Measurements from ENCODE around the gene CGNL1.

Gene CGNL1

DNA sequence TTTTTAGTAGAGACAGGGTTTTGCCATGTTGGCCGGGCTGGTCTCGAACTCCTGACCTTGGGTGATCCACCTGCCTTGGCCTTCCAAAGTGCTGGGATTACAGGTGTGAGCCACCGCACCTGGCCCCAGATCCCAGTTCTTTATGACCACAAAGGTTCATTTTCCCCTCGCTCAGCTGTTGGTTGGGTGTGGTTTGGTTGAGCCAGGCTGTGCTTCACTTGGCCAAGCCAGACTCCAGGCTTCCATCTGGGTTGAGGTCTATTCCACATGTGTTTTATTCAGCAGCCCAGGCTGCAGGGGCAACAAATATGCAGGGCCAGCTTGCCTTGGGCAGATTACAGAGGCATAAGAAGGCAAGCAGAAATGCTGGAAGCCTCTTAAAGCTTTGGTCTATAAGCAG lies 13.7 kb downstream of the CGNL1 start:
- Histone ChIP-seq H3K79me2 (ENCODE audit: insufficient read depth, low read depth) (no peaks in the 10 kb centered on the region), H3K4me1 (ENCODE audit: low read depth, poor library complexity, severe bottlenecking) (no peaks in the 10 kb centered on the region), H3K4me2 (no peak overlapping the region), H2AFZ (ENCODE audit: low read depth) (no peak overlapping the region), H3K27ac (no peak overlapping the region), H4K20me1 (ENCODE audit: insufficient read depth) (no peaks in the 10 kb centered on the region), H3K4me3 (IDR thresholded peaks at IDR 0.05; ENCODE audit: insufficient read depth, low read depth, low read length) (no peak overlapping the region), H3K36me3 (ENCODE audit: insufficient read depth) (no peaks in the 10 kb centered on the region), H3K27me3 (ENCODE audit: insufficient read depth, low read depth) (no peaks in the 10 kb centered on the region), H3K9ac (no peak overlapping the region)
- TF ChIP-seq, protein P1, sequence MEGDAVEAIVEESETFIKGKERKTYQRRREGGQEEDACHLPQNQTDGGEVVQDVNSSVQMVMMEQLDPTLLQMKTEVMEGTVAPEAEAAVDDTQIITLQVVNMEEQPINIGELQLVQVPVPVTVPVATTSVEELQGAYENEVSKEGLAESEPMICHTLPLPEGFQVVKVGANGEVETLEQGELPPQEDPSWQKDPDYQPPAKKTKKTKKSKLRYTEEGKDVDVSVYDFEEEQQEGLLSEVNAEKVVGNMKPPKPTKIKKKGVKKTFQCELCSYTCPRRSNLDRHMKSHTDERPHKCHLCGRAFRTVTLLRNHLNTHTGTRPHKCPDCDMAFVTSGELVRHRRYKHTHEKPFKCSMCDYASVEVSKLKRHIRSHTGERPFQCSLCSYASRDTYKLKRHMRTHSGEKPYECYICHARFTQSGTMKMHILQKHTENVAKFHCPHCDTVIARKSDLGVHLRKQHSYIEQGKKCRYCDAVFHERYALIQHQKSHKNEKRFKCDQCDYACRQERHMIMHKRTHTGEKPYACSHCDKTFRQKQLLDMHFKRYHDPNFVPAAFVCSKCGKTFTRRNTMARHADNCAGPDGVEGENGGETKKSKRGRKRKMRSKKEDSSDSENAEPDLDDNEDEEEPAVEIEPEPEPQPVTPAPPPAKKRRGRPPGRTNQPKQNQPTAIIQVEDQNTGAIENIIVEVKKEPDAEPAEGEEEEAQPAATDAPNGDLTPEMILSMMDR (conservative IDR thresholded peaks at IDR 0.05; ENCODE audit: low read depth, low read length) = no peak

DNA sequence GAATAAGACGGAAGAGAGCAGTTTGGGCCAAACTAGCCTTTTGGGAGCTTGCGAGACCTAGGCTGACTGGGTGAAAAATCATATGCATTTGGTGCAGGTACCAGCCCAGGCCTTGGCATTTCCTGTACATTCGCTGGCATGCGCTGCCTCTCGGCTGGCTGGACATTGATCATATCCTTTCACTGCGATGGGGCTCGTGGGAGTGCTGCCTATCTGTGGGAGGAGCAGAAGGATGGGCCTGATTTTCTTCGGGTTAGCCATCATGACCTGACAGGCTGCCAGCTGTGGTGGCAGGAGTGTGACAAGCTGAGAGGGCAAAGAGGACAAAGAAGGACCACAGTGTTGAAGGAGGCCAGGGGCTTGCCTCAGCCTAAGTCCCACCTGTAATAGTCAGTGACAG lies 14.3 kb downstream of the CGNL1 start:
- Histone ChIP-seq H3K4me2 (no peak overlapping the region), H2AFZ (ENCODE audit: low read depth) (no peak overlapping the region), H3K79me2 (ENCODE audit: insufficient read depth, low read depth) (no peaks in the 10 kb centered on the region), H3K27ac (no peak overlapping the region), H3K36me3 (ENCODE audit: insufficient read depth) (no peaks in the 10 kb centered on the region), H3K4me3 (IDR thresholded peaks at IDR 0.05; ENCODE audit: insufficient read depth, low read depth, low read length) (no peak overlapping the region), H3K27me3 (ENCODE audit: insufficient read depth, low read depth) (no peaks in the 10 kb centered on the region), H3K9ac (no peak overlapping the region), H4K20me1 (ENCODE audit: insufficient read depth) (no peaks in the 10 kb centered on the region), H3K4me1 (ENCODE audit: low read depth, poor library complexity, severe bottlenecking) (no peaks in the 10 kb centered on the region)
- TF ChIP-seq, protein P1 (conservative IDR thresholded peaks at IDR 0.05; ENCODE audit: low read depth, low read length) = no peak

DNA sequence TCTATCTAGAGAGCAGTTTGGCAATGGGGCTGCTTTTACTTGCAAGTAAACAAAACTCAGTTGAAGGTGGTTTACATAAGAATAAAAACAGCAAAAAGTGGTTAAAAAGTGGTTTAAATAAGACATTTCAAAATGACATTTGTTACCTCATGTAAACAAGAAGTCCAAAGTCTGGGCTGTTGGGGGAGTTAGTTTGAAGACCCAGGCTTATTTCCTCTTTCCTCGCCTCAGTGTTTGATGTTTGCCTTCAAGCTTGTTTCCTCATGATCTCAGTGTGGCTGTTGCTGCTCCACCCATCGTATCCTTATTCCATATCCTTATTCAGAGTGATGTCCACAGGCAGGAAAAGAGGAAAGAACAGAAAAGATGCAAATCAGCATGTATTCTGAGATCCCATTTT lies 15.2 kb downstream of the CGNL1 start:
- H4K20me1 ChIP-seq (ENCODE audit: insufficient read depth) = no peaks in the 10 kb centered on the region
- TF ChIP-seq, protein P1 (conservative IDR thresholded peaks at IDR 0.05; ENCODE audit: low read depth, low read length) = no peak
- no peaks in the 10 kb centered on the region for H3K36me3 ChIP-seq (ENCODE audit: insufficient read depth)
- H3K27ac ChIP-seq = no peak overlapping the region
- H3K4me1 ChIP-seq (ENCODE audit: low read depth, poor library complexity, severe bottlenecking) = no peaks in the 10 kb centered on the region
- no peaks in the 10 kb centered on the region for H3K27me3 ChIP-seq (ENCODE audit: insufficient read depth, low read depth)
- H3K4me2 ChIP-seq = no peak overlapping the region
- H2AFZ ChIP-seq (ENCODE audit: low read depth) = no peak overlapping the region
- H3K4me3 ChIP-seq (IDR thresholded peaks at IDR 0.05; ENCODE audit: insufficient read depth, low read depth, low read length) = no peak overlapping the region
- H3K79me2 ChIP-seq (ENCODE audit: insufficient read depth, low read depth) = no peaks in the 10 kb centered on the region
- no peak overlapping the region for H3K9ac ChIP-seq

DNA sequence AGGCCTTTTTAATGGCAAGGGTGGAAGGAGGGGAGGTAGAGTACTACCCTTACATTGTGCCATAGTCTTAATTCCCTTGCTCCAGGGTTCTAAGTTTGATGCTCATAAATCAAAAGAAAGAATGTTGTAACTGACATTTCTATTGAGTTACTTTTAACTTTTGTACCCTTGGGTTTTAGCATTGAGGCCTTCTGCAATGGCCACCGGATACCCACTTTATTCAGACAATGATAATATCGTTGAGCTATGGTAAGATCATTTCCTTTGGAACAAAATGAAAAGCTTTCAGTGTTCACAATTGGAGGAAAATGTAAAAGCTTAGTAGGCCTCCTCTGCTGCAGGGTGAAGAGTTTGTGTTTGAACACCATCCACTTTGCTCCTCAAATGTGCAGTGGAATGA lies 16.8 kb downstream of the CGNL1 start:
- Histone ChIP-seq H3K9ac (no peak overlapping the region), H3K27ac (no peak overlapping the region), H3K4me2 (no peak overlapping the region), H3K4me1 (ENCODE audit: low read depth, poor library complexity, severe bottlenecking) (no peaks in the 10 kb centered on the region), H4K20me1 (ENCODE audit: insufficient read depth) (no peaks in the 10 kb centered on the region), H2AFZ (ENCODE audit: low read depth) (no peak overlapping the region), H3K27me3 (ENCODE audit: insufficient read depth, low read depth) (no peaks in the 10 kb centered on the region), H3K79me2 (ENCODE audit: insufficient read depth, low read depth) (no peaks in the 10 kb centered on the region), H3K36me3 (ENCODE audit: insufficient read depth) (no peaks in the 10 kb centered on the region), H3K4me3 (IDR thresholded peaks at IDR 0.05; ENCODE audit: insufficient read depth, low read depth, low read length) (no peak overlapping the region)
- TF ChIP-seq, protein P1 (conservative IDR thresholded peaks at IDR 0.05; ENCODE audit: low read depth, low read length) = no peak

DNA sequence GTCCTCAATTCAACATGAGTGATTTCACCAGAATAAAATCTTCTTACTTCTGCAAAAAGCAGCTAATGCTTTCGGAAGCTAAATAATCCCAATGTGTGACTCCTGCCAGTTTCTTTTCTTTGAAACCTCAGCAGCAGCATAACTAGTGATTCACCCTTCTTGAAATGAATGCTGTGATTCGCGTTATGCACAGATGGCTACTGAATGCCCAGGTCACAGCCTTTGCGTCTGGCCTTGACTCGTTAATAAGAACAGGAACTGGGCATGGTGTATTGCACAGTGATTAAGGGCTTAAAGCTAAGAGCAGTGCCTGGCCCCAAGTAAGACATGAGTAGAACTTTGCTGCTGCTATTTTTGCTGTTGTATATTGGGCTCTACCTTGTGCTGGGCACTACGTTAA lies 19.0 kb downstream of the CGNL1 start:
- H3K4me3 ChIP-seq (IDR thresholded peaks at IDR 0.05; ENCODE audit: insufficient read depth, low read depth, low read length) = no peak overlapping the region
- no peaks in the 10 kb centered on the region for H3K4me1 ChIP-seq (ENCODE audit: low read depth, poor library complexity, severe bottlenecking)
- TF ChIP-seq, protein P1 (conservative IDR thresholded peaks at IDR 0.05; ENCODE audit: low read depth, low read length) = no peak
- no peaks in the 10 kb centered on the region for H3K36me3 ChIP-seq (ENCODE audit: insufficient read depth)
- H3K79me2 ChIP-seq (ENCODE audit: insufficient read depth, low read depth) = no peaks in the 10 kb centered on the region
- H2AFZ ChIP-seq (ENCODE audit: low read depth) = no peak overlapping the region
- H3K27ac ChIP-seq = no peak overlapping the region
- H3K4me2 ChIP-seq = no peak overlapping the region
- H4K20me1 ChIP-seq (ENCODE audit: insufficient read depth) = no peaks in the 10 kb centered on the region
- H3K9ac ChIP-seq = no peak overlapping the region
- H3K27me3 ChIP-seq (ENCODE audit: insufficient read depth, low read depth) = no peaks in the 10 kb centered on the region

Measured in KMS-11 (cell line).